ENCODE measurements around the gene BDNF. TPM values are rescaled to one million over a fixed set of nuclear protein-coding genes. Genes with fewer than 3 reads are reported as not detected.

Gene BDNF
- polyA plus RNA-seq, 1 donor (not counting 4 experiments of a cell fraction or from before 2014, with no cell fraction given): 0.35 TPM

DNA sequence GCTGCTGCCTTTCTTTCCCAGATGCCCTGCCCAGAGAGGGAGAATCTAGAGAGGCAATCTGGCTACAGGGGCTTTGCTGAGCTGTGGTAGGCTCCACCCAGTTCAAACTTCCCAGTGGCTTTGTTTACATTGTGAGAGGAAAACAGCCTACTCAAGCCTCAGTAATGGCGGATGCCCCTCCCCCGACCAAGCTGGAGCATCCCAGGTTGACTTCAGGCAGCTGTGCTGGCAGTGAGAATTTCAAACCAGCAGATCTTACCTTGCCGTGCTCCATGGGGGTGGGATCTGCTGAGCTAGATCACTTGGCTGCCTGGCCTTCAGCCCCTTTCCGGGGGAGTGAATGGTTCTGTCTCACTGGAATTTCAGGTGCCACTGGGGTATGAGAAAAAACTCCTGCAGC, 12.2 kb downstream of the BDNF start:
- dilution Hi-C loops (cut with MboI; ENCODE audit: extremely low pct_ligation_motif_present, low sequenced_read_pairs): no loop called here
- no peaks in the 10 kb centered on the region for H4K20me1 ChIP-seq (ENCODE audit: control insufficient read depth, extremely low read depth, insufficient read depth, low read length)
- H3K79me2 ChIP-seq (ENCODE audit: control insufficient read depth, insufficient read depth, low read length): no peaks in the 10 kb centered on the region

DNA sequence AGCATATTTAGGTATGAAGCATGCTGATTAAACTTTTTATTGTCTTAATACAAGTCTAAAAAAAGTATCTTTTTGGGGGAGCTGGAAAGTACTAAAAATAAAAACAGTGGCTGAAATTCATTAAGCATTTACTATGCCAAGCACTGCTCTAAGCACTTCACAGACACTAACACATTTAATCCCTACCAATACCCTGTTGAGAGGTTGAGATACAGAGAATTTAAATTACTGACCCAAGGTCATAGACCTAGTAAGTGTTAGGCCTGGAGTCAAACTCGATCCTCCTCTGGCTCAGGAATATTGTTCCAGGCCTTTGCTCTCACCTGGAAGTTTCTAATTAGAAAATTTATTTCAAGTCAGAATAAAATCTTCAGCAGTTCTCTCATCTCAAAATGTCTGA, 18.6 kb downstream of the BDNF start:
- Histone ChIP-seq H3K4me3 (ENCODE audit: control insufficient read depth in 2 of 3, extremely low read depth in 1 of 3, insufficient read depth in 2 of 3, low read depth in 1 of 3, low read length in 3 of 3) (no peak overlapping the region), H3K27me3 (ENCODE audit: control insufficient read depth, extremely low read depth, insufficient read depth, low read length) (no peaks in the 10 kb centered on the region), H3K79me2 (ENCODE audit: control insufficient read depth, insufficient read depth, low read length) (no peaks in the 10 kb centered on the region), H3K27ac (ENCODE audit: control insufficient read depth, insufficient read depth, low read length) (no peak overlapping the region), H3K36me3 (ENCODE audit: control insufficient read depth in 2 of 2, extremely low read depth in 1 of 2, insufficient read depth in 2 of 2, low read length in 2 of 2) (no peaks in the 10 kb centered on the region), H3K4me1 (ENCODE audit: control insufficient read depth, extremely low read depth, insufficient read depth, low read length) (no peaks in the 10 kb centered on the region), H4K20me1 (ENCODE audit: control insufficient read depth, extremely low read depth, insufficient read depth, low read length) (no peaks in the 10 kb centered on the region), H3K9me1 (ENCODE audit: control insufficient read depth, extremely low read depth, insufficient read depth, low read length) (no peaks in the 10 kb centered on the region), H3K9me3 (ENCODE audit: control insufficient read depth, low read depth, low read length) (no peaks in the 10 kb centered on the region), H3K9ac (ENCODE audit: control insufficient read depth, extremely low read depth, insufficient read depth, low read length) (no peak overlapping the region), H3K4me2 (ENCODE audit: control insufficient read depth, extremely low read depth, insufficient read depth, low read depth, low read length) (no peak overlapping the region), H2AFZ (ENCODE audit: control insufficient read depth, low read length) (no peak overlapping the region)
- dilution Hi-C loops (cut with MboI; ENCODE audit: extremely low pct_ligation_motif_present, low sequenced_read_pairs): no loop called here
- no peak for TF ChIP-seq EZH2 (IDR thresholded peaks at IDR 0.05; ENCODE audit: low read length)
- TF ChIP-seq, protein P1, sequence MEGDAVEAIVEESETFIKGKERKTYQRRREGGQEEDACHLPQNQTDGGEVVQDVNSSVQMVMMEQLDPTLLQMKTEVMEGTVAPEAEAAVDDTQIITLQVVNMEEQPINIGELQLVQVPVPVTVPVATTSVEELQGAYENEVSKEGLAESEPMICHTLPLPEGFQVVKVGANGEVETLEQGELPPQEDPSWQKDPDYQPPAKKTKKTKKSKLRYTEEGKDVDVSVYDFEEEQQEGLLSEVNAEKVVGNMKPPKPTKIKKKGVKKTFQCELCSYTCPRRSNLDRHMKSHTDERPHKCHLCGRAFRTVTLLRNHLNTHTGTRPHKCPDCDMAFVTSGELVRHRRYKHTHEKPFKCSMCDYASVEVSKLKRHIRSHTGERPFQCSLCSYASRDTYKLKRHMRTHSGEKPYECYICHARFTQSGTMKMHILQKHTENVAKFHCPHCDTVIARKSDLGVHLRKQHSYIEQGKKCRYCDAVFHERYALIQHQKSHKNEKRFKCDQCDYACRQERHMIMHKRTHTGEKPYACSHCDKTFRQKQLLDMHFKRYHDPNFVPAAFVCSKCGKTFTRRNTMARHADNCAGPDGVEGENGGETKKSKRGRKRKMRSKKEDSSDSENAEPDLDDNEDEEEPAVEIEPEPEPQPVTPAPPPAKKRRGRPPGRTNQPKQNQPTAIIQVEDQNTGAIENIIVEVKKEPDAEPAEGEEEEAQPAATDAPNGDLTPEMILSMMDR (optimal IDR thresholded peaks at IDR 0.05 in 1 of 3, IDR thresholded peaks at IDR 0.05 in 1 of 3, conservative IDR thresholded peaks at IDR 0.05 in 1 of 3; ENCODE audit: extremely low read depth in 1 of 3, insufficient read depth in 2 of 3, low read length in 3 of 3): no peak
- FAIRE-seq (no peak), DNase-seq (ENCODE audit: low read depth, low spot score) (no peak)

More for the DNA sequence above, 12.2 kb downstream of the BDNF start:
- no peak for FAIRE-seq
- Histone ChIP-seq H3K4me3 (ENCODE audit: control insufficient read depth in 2 of 3, extremely low read depth in 1 of 3, insufficient read depth in 2 of 3, low read depth in 1 of 3, low read length in 3 of 3) (no peak overlapping the region), H3K9me3 (ENCODE audit: control insufficient read depth, low read depth, low read length) (no peaks in the 10 kb centered on the region), H3K9me1 (ENCODE audit: control insufficient read depth, extremely low read depth, insufficient read depth, low read length) (no peaks in the 10 kb centered on the region), H3K4me1 (ENCODE audit: control insufficient read depth, extremely low read depth, insufficient read depth, low read length) (no peaks in the 10 kb centered on the region), H3K27ac (ENCODE audit: control insufficient read depth, insufficient read depth, low read length) (no peak overlapping the region), H3K36me3 (ENCODE audit: control insufficient read depth in 2 of 2, extremely low read depth in 1 of 2, insufficient read depth in 2 of 2, low read length in 2 of 2) (no peaks in the 10 kb centered on the region), H3K27me3 (ENCODE audit: control insufficient read depth, extremely low read depth, insufficient read depth, low read length) (no peaks in the 10 kb centered on the region), H2AFZ (ENCODE audit: control insufficient read depth, low read length) (no peak overlapping the region), H3K9ac (ENCODE audit: control insufficient read depth, extremely low read depth, insufficient read depth, low read length) (no peak overlapping the region), H3K4me2 (ENCODE audit: control insufficient read depth, extremely low read depth, insufficient read depth, low read depth, low read length) (no peak overlapping the region)
- DNase-seq (ENCODE audit: low read depth, low spot score): no peak
- TF ChIP-seq, protein P1 (optimal IDR thresholded peaks at IDR 0.05 in 1 of 3, IDR thresholded peaks at IDR 0.05 in 1 of 3, conservative IDR thresholded peaks at IDR 0.05 in 1 of 3; ENCODE audit: extremely low read depth in 1 of 3, insufficient read depth in 2 of 3, low read length in 3 of 3): no peak
- TF ChIP-seq EZH2 (IDR thresholded peaks at IDR 0.05; ENCODE audit: low read length): no peak
